GM21717 (cell line): Measurements from ENCODE around the gene AP1M1.
"Not testable (repeated sequence)": the region's sequence is repeated elsewhere in the genome, so short reads cannot be mapped to it uniquely, and the experiment has no call there.

Source experiments
- ATAC-seq: cut with Tn5 transposase; IDR thresholded peaks from one replicate; pipeline ENCODE4 v1.9.1; 2021; ENCODE audit warnings: mild to moderate bottlenecking, moderate library complexity; ENCODE audit not compliant: unreplicated experiment

AP1M1 gene

GRCh38 chr19:16197622-16198369 is at the start of gene AP1M1:
AP1M1 (plus strand) TSS chr19:16197911; CDS start chr19:16198027, 116 bp downstream.
- peak; percentile 65 for ATAC-seq

GRCh38 chr19:16148443-16149229 is 49.1 kb upstream of the AP1M1 start:
- no peak for ATAC-seq

- no peak for ATAC-seq
Measured at GRCh38 chr19:16153582-16154336, 44.0 kb upstream of the AP1M1 start.

GRCh38 chr19:16154557-16154956 is 43.2 kb upstream of the AP1M1 start:
- ATAC-seq = no peak

- no peak for ATAC-seq
Measured at GRCh38 chr19:16155128-16155527, 42.6 kb upstream of the AP1M1 start.

- ATAC-seq = no peak
Measured at GRCh38 chr19:16156904-16157303, 40.8 kb upstream of the AP1M1 start.

GRCh38 chr19:16157601-16158000 is 40.1 kb upstream of the AP1M1 start:
- no peak for ATAC-seq

- ATAC-seq = no peak
Measured at GRCh38 chr19:16159655-16160054, 38.1 kb upstream of the AP1M1 start.

- no peak for ATAC-seq
Measured at GRCh38 chr19:16160445-16160942, 37.2 kb upstream of the AP1M1 start.

GRCh38 chr19:16160943-16161560 is 36.7 kb upstream of the AP1M1 start:
- no peak for ATAC-seq

GRCh38 chr19:16161840-16162239 is 35.9 kb upstream of the AP1M1 start:
- ATAC-seq = no peak

- no peak for ATAC-seq
Measured at GRCh38 chr19:16164222-16164890, 33.4 kb upstream of the AP1M1 start.

GRCh38 chr19:16166417-16166816 is 31.3 kb upstream of the AP1M1 start:
- ATAC-seq = no peak

GRCh38 chr19:16167055-16167454 is 30.7 kb upstream of the AP1M1 start:
- ATAC-seq = no peak

- ATAC-seq = no peak
Measured at GRCh38 chr19:16168465-16169081, 29.1 kb upstream of the AP1M1 start.

GRCh38 chr19:16170134-16170533 is 27.6 kb upstream of the AP1M1 start:
- no peak for ATAC-seq

GRCh38 chr19:16175954-16176353 is 21.8 kb upstream of the AP1M1 start:
- no peak for ATAC-seq

- ATAC-seq = not testable (repeated sequence)
Measured at GRCh38 chr19:16178866-16179265, 18.8 kb upstream of the AP1M1 start.

- no peak for ATAC-seq
Measured at GRCh38 chr19:16180611-16181010, 17.1 kb upstream of the AP1M1 start.

GRCh38 chr19:16184665-16185122 is 13.0 kb upstream of the AP1M1 start:
- ATAC-seq = peak; percentile 4
